NCI-H446 (cell line): ENCODE results near the gene LRTM2.
A peak's percentile ranks its signal among the peaks of the same experiment; 100 is the strongest.

Experiments used
- DNase-seq, 2 experiments: peaks; one replicate each; lab custom pipeline; 2025; lab: John Stamatoyannopoulos, UW

Gene LRTM2

GRCh38 chr12:1864867-1865266 is 44.5 kb downstream of the LRTM2 start:
- no peak for DNase-seq

GRCh38 chr12:1865284-1865866 is 45.0 kb downstream of the LRTM2 start:
- no peak for DNase-seq

GRCh38 chr12:1869145-1869544 is 48.8 kb downstream of the LRTM2 start:
- DNase-seq = no peak

- no peak for DNase-seq
These were observed 49.7 kb downstream of the LRTM2 start for GRCh38 chr12:1870086-1870485.

GRCh38 chr12:1870998-1871917 is 50.9 kb downstream of the LRTM2 start:
- no peak for DNase-seq

GRCh38 chr12:1872001-1872400 is 51.6 kb downstream of the LRTM2 start:
- peak; percentile 53 to 76 for DNase-seq

- no peak for DNase-seq
These were observed 52.1 kb downstream of the LRTM2 start for GRCh38 chr12:1872448-1872847.

- DNase-seq = peak in 1 of 2 experiments; percentile 28
These were observed 53.5 kb downstream of the LRTM2 start for GRCh38 chr12:1873531-1874510.

GRCh38 chr12:1875608-1876007 is 55.2 kb downstream of the LRTM2 start:
- DNase-seq = no peak

GRCh38 chr12:1876086-1876485 is 55.7 kb downstream of the LRTM2 start:
- peak; percentile 67 to 71 for DNase-seq

- no peak for DNase-seq
These were observed 57.0 kb downstream of the LRTM2 start for GRCh38 chr12:1877169-1877878.

- DNase-seq = no peak
These were observed 57.8 kb downstream of the LRTM2 start for GRCh38 chr12:1878214-1878613.

GRCh38 chr12:1878695-1879094 is 58.3 kb downstream of the LRTM2 start:
- DNase-seq = no peak

- no peak for DNase-seq
These were observed 59.3 kb downstream of the LRTM2 start for GRCh38 chr12:1879633-1880032.

GRCh38 chr12:1880153-1880845 is 59.9 kb downstream of the LRTM2 start:
- DNase-seq = no peak

- DNase-seq = no peak
These were observed 60.5 kb downstream of the LRTM2 start for GRCh38 chr12:1880876-1881275.

- no peak for DNase-seq
These were observed 60.9 kb downstream of the LRTM2 start for GRCh38 chr12:1881301-1881700.

- DNase-seq = no peak
These were observed 61.6 kb downstream of the LRTM2 start for GRCh38 chr12:1881936-1882335.

- DNase-seq = no peak
These were observed 62.0 kb downstream of the LRTM2 start for GRCh38 chr12:1882405-1882804.

- no peak for DNase-seq
These were observed 62.6 kb downstream of the LRTM2 start for GRCh38 chr12:1882850-1883470.

- DNase-seq = no peak
These were observed 63.1 kb downstream of the LRTM2 start for GRCh38 chr12:1883513-1883912.
